IPS-11a (cell line): Measurements from ENCODE around the gene SVIL.
"Not testable (repeated sequence)": the region's sequence is repeated elsewhere in the genome, so short reads cannot be mapped to it uniquely, and the experiment has no call there.

ENCODE experiments used
- H3K4me3 ChIP-seq: one replicate; pipeline ENCODE4 v1.5.1; 2013; ENCODE audit warnings: low read depth, low read length, control low read depth

SVIL gene

DNA sequence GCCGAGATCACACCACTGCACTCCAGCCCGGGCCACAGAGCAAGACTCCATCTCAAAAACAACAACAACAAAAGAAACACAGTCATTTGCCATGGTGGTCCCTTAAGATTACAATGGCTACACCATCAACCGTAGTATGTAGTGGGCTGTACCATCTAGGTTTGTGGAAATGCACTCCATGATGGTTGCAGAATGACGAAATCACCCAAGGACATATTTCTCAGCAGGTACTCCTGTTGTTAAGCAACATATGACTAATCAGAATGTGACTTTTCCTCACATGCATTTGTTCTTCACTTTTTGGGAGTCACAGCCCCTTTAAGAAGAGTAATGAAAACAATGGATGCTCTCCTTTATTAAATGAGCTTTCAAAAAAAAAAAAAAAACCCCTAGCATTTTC is 11.0 kb downstream of the SVIL start:
- no peak overlapping the region for H3K4me3 ChIP-seq

GRCh38 chr10:29622382-29622922 is 12.3 kb downstream of the SVIL start:
- H3K4me3 ChIP-seq = no peak overlapping the region

DNA sequence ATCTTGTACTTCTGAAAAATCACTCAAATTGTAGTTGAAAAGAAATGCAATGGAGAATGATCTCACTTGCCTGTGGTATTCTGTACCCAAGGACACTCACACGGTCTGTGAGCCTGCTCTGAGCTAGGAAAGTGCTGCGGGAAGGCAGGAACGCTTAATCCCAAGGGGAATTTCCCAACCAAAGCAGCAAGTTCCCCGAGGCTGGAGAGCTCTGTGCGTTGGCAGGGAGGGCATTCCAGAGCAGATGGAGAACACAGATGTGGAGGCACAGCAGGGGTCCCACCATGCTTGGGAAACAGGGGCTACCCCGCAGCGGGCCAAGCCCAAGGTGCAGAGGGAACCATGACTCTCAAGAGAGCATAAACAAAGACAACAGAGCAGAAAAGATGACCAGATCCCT is 13.6 kb downstream of the SVIL start:
- H3K4me3 ChIP-seq = no peak overlapping the region

DNA sequence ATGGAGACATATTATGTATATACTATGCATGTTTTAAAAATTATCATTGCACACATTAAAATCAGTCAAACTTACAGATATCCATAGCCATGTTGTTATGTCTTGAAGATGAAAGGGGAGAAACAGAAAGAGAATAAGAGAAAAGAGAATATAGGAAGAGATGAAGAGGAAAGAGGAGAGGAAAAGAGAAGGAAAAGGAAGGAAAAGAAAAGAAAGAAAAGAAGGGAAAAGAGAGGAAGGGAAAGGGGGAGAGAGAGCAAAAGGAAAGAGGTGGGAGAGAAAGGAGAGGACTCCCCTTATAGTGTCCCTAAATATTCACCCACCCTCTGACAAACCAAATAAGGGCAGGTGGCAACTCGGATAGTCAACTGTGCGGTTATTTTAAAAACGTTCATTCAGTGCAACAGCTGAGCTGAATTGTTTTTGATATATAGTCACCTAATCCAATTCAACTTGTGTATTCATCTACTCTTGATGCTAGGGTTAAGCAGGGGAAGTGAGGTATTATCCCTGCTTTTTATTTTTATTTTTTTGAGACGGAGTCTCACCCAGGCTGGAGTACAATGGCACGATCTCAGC is 14.6 kb downstream of the SVIL start:
- H3K4me3 ChIP-seq = no peak overlapping the region

DNA sequence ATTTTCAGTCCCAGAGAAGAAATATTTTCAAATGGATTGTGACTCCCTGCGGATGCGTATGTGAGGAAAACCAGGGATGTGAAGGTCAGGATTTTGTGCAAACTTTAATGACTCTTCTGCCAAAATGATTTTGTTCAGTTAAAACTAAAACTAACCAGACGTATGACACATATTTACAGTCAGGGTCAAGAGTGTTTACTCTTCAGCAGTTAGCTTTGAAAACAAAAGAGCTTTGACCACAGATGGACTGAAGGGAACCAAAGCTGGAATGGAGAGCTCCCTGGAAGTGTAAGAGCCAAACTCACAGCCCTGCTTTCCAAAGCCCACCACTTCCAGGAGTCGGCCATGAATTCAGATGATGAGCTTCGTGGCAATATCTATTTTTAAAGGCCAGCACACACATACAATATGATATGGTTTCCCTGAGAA is 15.5 kb downstream of the SVIL start:
- H3K4me3 ChIP-seq = no peak overlapping the region

- H3K4me3 ChIP-seq = no peak overlapping the region
Observed at GRCh38 chr10:29618341-29619171, 16.2 kb downstream of the SVIL start.

- H3K4me3 ChIP-seq = no peak overlapping the region
Observed at GRCh38 chr10:29617880-29618340, 16.9 kb downstream of the SVIL start.

DNA sequence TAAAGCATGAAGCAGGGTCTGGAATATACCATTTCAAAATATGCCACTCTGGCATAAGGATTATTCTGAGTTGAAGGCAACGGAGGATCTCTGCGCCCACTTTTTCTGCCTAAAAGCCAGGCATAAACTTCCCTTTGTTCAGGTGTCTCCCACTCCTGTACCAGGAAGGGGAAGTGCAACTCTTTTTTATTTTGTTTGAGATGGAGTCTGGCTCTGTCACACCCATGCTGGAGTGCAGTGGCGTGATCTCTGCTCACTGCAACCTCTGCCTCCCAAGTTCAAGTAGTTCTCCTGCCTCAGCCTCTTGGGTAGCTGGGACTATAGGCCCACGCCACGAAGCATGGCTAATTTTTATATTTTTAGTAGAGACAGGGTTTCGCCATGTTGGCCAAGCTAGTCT is 18.2 kb downstream of the SVIL start:
- no peak overlapping the region for H3K4me3 ChIP-seq

DNA sequence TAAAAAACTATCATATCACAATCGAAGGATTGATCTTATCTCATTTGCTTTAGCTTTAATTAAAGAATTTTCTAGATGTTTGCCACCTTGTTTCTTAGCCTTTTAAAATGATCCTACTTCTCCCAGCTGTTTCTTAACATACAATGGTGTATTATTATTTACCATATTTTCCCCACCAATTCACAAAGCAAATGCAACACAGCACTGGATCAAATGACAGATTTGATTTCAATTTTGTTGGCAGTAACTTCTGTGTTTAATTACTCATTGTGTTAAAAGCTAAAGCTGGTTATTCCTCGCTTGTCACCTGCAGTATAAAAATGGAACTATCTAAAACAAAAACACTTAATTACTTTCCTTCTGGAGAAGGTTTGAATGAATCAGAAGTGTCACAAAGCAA is 19.6 kb downstream of the SVIL start:
- H3K4me3 ChIP-seq = no peak overlapping the region

DNA sequence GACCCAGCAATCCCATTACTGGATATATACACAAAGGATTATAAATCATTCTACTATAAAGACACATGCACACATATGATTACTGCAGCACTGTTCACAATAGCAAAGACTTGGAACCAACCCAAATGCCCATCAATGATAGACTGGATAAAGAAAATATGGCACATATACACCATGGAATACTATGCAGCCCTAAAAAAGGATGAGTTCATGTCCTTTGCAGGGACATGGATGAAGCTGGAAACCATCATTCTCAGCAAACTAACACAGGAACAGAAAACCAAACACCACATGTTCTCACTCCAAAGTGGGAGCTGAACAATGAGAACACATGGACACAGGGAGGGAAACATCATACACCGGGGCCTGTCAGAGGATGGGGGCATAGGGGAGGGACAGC is 20.5 kb downstream of the SVIL start:
- H3K4me3 ChIP-seq = not testable (repeated sequence)

GRCh38 chr10:29613791-29614190 is 21.0 kb downstream of the SVIL start:
- H3K4me3 ChIP-seq = no peak overlapping the region

GRCh38 chr10:29613196-29613595 is 21.6 kb downstream of the SVIL start:
- no peak overlapping the region for H3K4me3 ChIP-seq

- no peak overlapping the region for H3K4me3 ChIP-seq
Observed at GRCh38 chr10:29612657-29613056, 22.1 kb downstream of the SVIL start.

GRCh38 chr10:29611781-29612381 is 22.9 kb downstream of the SVIL start:
- no peak overlapping the region for H3K4me3 ChIP-seq

- H3K4me3 ChIP-seq = no peak overlapping the region
Observed at GRCh38 chr10:29610876-29611647, 23.7 kb downstream of the SVIL start.

- not testable (repeated sequence) for H3K4me3 ChIP-seq
Observed at GRCh38 chr10:29610331-29610730, 24.4 kb downstream of the SVIL start.

DNA sequence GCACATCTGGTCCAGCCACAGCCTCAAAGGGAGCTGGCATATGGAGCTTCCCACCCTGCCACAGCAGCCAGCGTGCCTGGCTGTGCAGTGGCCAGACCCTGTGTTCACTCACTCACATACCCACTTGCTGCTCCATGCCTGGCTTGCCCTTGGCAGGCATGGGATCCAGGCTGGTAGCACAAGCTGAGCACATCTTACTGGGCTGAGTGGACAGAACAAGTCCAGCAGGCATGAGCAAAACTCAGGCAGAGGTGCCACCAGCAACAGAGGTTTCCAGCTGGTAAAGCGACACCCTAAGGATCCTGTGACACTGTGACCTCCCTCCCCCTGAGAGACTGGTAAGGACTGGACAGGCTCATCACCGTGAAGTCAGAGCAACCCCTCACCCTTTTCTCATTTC is 25.1 kb downstream of the SVIL start:
- no peak overlapping the region for H3K4me3 ChIP-seq

- H3K4me3 ChIP-seq = no peak overlapping the region
Observed at GRCh38 chr10:29608476-29609301, 26.1 kb downstream of the SVIL start.

GRCh38 chr10:29608062-29608461 is 26.7 kb downstream of the SVIL start:
- no peak overlapping the region for H3K4me3 ChIP-seq

GRCh38 chr10:29607576-29607975 is 27.2 kb downstream of the SVIL start:
- H3K4me3 ChIP-seq = no peak overlapping the region
